HG03066 (cell line): ENCODE measurements around the gene RIT2.
"Not testable (repeated sequence)": the region's sequence is repeated elsewhere in the genome, so short reads cannot be mapped to it uniquely, and the experiment has no call there.

Source experiments
- ATAC-seq: cut with Tn5 transposase; IDR thresholded peaks from one replicate; pipeline ENCODE4 v1.9.1; 2021; ENCODE audit warnings: low read depth; ENCODE audit not compliant: unreplicated experiment

Gene RIT2

DNA sequence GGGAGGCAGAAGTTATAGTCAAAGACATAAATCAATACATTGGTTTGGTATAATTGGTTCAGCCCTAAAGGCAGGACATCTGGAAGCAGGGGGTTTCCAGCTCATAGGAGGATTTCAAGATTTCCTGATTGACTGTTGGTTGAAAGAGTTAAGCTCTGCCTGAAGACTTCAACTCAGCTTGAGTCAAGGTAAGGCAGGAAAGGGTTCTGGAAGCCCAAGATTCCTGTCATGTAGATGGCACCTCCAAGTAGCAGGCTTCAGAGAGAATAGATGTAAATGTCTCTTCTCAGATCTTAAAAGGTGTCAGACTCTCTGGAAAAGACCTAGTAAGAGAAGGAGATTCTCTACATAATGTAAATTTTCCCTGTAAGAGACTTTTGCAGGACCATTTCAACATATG, 335.3 kb downstream of the RIT2 start:
- no peak for ATAC-seq

DNA sequence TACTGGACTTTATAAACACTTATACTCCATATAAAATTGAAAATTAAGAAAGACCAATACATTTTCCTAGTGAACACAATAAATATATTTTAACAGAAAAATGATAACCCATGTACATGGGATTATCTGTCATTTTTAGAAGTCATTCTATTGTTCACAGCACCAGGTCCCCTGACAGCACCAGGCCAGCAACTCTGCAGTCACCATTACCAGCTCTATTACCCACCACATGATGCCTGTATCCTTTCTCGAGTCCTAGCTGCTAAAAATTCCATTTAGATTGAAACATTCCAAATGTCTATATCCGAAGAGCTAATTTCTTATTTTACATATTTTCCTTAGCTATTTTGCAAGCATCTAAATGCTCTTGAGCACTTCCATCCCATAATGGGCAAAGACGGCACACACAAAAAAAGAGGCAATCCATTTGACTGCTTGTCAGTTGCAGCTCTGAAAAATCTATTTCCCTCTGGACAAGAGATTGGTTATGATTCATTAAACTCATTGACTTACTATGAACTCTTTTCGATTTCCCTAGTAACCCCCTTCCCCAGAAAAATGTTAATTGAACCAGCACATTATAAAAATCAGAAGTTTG, 336.9 kb downstream of the RIT2 start:
- no peak for ATAC-seq

GRCh38 chr18:42778024-42778423, 337.5 kb downstream of the RIT2 start:
- no peak for ATAC-seq

GRCh38 chr18:42773870-42774269, 341.6 kb downstream of the RIT2 start:
- no peak for ATAC-seq

GRCh38 chr18:42771936-42772335, 343.5 kb downstream of the RIT2 start:
- ATAC-seq: no peak

DNA sequence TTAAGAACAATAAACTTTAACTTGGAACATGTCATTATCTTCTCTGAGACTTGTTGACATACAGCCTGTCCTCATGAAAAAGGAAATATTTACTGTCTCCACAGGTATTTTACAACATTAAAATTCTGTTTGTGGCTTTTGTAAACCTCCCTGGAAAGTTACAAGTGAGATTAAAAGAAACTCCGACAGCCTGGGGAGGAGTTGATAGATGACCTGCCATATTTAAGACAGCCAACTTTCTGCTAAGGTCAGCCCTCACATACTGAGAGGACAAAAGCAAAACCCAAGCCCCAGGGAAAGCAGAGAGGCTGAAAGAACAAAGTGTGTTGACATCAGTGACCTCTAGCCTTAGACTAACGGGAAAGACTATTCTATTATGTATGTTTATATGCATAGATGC, 350.2 kb downstream of the RIT2 start:
- ATAC-seq: no peak

- ATAC-seq: no peak
Observed at GRCh38 chr18:42760290-42760689, 355.2 kb downstream of the RIT2 start.

- ATAC-seq: no peak
Observed at GRCh38 chr18:42758852-42759251, 356.6 kb downstream of the RIT2 start.

DNA sequence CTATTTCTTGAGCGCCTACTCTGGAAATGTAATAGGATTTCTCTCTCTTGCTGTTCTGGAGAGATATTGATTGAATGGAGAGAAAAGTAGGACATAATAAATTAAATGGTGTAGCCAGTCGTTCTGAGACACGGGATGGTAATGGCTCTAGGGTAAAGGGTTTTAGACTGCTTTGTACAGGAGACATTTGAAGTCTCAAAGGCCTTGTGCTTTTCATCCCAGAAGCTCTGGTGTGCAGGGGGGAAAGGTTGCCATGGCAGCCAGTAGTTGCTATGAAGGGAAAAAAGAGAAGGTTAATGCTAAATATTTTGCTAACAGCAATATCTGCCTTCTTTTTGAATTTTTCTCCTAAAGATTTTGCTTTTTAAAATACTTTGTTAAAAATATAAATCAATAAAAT, 359.3 kb downstream of the RIT2 start:
- ATAC-seq: no peak

- no peak for ATAC-seq
Observed at GRCh38 chr18:42752916-42753315, 362.6 kb downstream of the RIT2 start.

DNA sequence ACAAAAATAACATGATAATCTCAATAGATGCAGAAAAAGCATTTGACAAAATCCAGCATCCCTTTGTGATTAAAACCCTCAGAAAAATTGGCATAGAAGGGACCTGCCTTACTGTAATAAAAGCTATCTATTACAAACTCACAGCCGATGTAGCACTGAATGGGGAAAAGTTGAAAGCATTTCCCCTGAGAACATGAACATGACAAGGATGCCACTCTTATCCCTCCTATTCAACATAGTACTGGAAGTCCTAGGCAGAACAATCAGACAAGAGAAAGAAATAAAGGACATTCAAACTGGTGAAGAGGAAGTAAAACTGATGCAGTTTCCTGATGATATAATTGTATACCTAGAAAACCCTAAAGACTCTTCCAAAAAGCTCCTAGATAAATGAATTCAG, 368.7 kb downstream of the RIT2 start:
- no peak for ATAC-seq

DNA sequence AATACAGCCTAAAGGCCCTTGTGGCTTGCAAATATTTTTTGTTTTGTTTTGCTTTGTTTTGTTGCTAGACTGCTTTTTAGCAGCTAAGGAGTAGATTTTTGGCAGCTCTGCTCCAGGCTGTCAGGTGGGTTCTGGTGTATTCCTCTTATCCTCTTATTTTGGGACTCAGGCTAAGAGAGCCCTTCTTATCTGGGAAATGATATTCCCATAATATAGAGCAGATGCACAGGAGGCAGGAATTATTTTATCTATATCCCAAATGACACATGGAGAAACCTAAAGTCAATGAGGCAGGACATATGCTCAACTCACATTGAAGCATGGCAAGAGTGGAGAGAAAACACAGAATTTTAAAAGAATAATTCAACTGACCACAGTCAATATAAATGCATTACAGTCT, 369.6 kb downstream of the RIT2 start:
- no peak for ATAC-seq

DNA sequence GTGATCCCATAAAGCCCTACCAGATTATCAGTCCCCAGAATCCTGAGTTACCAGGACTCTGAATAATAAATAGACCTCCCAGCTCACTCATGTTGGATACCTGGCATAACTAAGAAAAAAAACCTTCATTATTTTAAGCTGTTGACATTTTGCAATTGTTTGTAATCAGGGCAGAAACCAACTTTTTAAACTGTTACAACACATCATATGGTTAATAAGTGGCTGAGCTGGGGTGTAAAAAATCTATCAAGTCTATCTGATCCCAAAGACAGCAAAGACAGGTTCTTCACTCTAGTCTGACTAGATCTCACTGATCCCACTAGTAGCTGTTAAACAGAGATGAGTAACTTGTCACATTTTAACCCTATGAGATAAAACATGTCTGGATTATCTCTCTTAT, 370.3 kb downstream of the RIT2 start:
- ATAC-seq: no peak

DNA sequence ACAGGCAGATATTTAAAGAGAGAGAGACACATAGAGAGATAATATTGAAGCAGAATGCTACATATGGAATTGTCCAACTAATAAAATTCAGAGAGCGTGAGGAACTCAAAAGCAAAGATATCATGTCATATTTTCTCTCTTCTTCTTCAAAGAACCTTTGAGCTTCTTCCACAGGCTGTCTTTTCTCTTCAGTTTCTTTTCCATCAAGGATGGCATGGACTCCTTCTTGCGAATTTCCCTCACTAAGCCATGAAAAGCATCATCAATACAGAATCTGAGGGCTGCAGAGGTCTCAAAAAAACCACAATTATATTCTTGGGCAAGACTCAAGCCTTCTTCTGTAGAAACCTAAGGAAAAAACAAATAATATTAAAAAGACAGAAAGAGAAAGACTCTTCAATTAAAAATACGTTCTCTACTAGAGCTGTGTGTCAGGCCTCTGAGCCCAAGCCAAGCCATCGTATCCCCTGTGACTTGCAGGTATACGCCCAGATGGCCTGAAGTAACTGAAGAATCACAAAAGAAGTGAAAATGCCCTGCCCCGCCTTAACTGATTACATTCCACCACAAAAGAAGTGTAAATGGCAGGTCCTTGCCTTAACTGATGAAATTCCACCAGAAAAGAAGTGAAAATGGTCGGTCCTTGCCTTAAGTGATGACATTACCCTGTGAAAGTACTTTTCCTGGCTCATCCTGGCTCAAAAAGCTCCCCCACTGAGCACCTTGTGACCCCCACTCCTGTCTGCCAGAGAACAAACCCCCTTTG, 371.9 kb downstream of the RIT2 start:
- no peak for ATAC-seq

DNA sequence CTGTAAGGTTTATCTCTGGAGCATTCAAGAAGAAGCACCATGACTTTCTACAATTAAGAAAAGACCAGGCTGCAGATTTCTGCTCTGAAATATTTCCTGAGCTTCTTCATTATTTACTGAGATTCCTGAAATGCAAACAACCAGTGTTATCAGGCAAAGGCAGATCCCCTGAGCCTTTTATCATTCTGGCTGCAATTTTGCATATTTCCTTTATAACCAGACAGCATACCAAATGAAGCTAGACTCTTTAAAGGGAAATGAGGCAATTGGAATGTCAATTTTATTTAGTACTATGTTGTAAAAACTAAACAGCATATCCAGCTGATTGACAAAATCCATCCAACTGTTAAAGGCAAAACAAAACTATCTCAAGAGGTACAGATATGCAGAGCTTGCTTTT, 372.5 kb downstream of the RIT2 start:
- ATAC-seq: no peak

- ATAC-seq: no peak
Observed at GRCh38 chr18:42742474-42742873, 373.0 kb downstream of the RIT2 start.

DNA sequence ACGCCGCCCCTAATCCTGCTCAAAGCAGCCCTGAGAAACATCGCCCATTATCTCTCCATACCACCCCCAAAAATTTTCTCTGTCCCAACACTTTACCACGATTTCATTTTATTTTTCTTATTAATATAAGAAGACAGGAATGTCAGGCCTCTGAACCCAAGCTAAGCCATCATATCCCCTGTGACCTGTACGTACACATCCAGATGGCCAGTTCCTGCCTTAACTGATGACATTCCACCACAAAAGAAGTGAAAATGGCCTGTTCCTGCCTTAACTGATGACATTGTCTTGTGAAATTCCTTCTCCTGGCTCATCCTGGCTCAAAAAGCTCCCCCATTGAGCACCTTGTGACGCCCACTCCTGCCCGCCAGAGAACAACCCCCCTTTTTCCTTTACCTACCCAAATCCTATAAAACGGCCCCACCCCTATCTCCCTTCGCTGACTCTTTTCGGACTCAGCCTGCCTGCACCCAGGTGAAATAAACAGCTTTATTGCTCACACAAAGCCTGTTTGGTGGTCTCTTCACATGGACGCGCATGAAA, 373.6 kb downstream of the RIT2 start:
- ATAC-seq: not testable (repeated sequence)

- not testable (repeated sequence) for ATAC-seq
Observed at GRCh38 chr18:42741299-42741698, 374.2 kb downstream of the RIT2 start.

DNA sequence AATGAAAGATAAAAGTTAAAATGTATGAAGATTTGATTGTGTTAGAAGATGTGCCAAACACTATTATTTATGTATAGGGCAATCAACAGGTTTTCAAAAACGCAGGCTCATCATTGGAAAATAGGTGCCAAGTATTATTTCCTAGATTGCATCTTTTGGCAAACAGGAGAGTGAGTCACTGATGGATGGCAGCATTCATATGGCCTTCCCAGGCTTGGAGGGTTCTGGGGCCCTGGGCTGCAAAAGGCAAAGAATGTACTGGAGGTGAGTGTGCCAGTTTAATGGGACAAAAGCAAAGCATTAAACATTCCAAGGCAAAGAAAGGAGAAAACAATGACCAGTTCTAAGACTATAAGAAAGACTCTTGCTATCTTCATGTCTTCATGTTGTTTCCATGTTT, 379.4 kb downstream of the RIT2 start:
- no peak for ATAC-seq

GRCh38 chr18:42734520-42734919, 381.0 kb downstream of the RIT2 start:
- ATAC-seq: no peak

GRCh38 chr18:42730272-42730671, 385.2 kb downstream of the RIT2 start:
- no peak for ATAC-seq

GRCh38 chr18:42719221-42719620, 396.3 kb downstream of the RIT2 start:
- ATAC-seq: no peak
